Measurements from ENCODE around the gene KSR1. TPM values are rescaled to one million over a fixed set of nuclear protein-coding genes. Genes with fewer than 3 reads are reported as not detected.
A peak's percentile ranks its signal among the peaks of the same experiment; 100 is the strongest.

Gene KSR1
- total and polyA plus RNA-seq, 9 of the 15 experiments (the other 6 are each of a cell fraction or from before 2014, with no cell fraction given) = 1.4 to 51.7 (median 18.4) TPM

DNA sequence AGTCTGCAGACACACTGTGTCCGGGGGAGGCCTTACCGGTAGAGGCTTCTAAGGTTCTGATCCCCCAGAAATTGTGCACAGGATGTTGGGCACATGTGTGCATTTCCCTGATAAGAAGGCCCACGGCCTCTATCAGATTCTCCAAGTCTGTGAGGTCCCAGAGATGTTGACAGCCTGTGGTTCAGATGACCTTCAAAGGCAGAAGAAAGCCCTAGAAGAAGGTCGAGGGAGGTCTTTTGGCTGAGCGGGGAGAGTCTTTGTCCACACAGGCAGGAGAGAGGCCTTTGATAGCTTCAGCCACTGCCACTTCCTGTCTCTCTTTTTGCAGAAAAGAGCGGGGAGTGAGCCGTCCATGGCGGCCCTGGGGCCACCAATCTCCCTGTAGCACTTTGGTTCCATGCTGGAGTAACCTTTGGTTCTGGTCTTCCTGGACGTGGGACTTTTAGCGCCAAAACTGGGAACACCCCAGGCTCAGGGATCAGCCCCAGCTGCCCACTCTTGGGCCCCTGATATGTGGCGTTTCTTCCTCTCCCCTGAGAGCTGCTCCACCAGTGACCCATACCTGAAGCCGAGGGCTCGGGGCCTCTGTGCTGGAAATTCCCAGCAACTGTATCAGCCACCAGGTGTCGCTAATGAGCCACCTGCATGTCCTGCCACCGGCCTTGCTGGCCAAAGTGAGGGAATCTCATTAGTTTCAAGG is 146.6 kb downstream of the KSR1 start (continued):
- TF ChIP-seq ZBTB33 (CRISPR knock-in tag; IDR thresholded peaks at IDR 0.05) (no peak), MITF (IDR thresholded peaks at IDR 0.05) (no peak; the same call in 1 of the 2 replicates), POLR2H (tag; IDR thresholded peaks at IDR 0.05; ENCODE audit: low read depth) (0 out of 2 replicates have a peak, but pooled peaks have one; percentile 37), NR3C1 (CRISPR knock-in tag; IDR thresholded peaks at IDR 0.05) (no peak), HDAC2 (IDR thresholded peaks at IDR 0.05) (peak; percentile 79), GABPB1 (CRISPR knock-in tag; IDR thresholded peaks at IDR 0.05) (no peak), PTRF (tag; IDR thresholded peaks at IDR 0.05) (no peak), ZNF197 (CRISPR knock-in tag; IDR thresholded peaks at IDR 0.05; ENCODE audit: low read depth) (0 out of 2 replicates have a peak, but pooled peaks have one; percentile 68), ZNF3 (CRISPR knock-in tag; IDR thresholded peaks at IDR 0.05) (no peak), ZNF77 (CRISPR knock-in tag; IDR thresholded peaks at IDR 0.05) (no peak), FOXK1 (CRISPR knock-in tag; IDR thresholded peaks at IDR 0.05; ENCODE audit: borderline replicate concordance) (no peak), ZZZ3 (IDR thresholded peaks at IDR 0.05) (no peak), BDP1 (IDR thresholded peaks at IDR 0.05; ENCODE audit: insufficient read depth, insufficient read length) (no peak), PHF20 (IDR thresholded peaks at IDR 0.05; ENCODE audit: partially characterized antibody) (no peak), ZNF282 (CRISPR knock-in tag; IDR thresholded peaks at IDR 0.05) (no peak), NFE2 (IDR thresholded peaks at IDR 0.05; ENCODE audit: low read depth) (0 out of 2 replicates have a peak, but pooled peaks have one; percentile 4)
- TF ChIP-seq, protein P1, sequence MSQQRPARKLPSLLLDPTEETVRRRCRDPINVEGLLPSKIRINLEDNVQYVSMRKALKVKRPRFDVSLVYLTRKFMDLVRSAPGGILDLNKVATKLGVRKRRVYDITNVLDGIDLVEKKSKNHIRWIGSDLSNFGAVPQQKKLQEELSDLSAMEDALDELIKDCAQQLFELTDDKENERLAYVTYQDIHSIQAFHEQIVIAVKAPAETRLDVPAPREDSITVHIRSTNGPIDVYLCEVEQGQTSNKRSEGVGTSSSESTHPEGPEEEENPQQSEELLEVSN (IDR thresholded peaks at IDR 0.05; ENCODE audit: borderline replicate concordance in 1 of 2, extremely low read depth in 1 of 2, insufficient read depth in 1 of 2, insufficient read length in 1 of 2, low read depth in 1 of 2, low read length in 1 of 2, poor library complexity in 1 of 2, severe bottlenecking in 1 of 2) = no peak
- TF ChIP-seq, protein P2, sequence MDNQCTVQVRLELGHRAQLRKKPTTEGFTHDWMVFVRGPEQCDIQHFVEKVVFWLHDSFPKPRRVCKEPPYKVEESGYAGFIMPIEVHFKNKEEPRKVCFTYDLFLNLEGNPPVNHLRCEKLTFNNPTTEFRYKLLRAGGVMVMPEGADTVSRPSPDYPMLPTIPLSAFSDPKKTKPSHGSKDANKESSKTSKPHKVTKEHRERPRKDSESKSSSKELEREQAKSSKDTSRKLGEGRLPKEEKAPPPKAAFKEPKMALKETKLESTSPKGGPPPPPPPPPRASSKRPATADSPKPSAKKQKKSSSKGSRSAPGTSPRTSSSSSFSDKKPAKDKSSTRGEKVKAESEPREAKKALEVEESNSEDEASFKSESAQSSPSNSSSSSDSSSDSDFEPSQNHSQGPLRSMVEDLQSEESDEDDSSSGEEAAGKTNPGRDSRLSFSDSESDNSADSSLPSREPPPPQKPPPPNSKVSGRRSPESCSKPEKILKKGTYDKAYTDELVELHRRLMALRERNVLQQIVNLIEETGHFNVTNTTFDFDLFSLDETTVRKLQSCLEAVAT (IDR thresholded peaks at IDR 0.05) = peak in 1 of 2 experiments; percentile 79; a peak in 2 of 4 replicates
- TF ChIP-seq, protein P3, sequence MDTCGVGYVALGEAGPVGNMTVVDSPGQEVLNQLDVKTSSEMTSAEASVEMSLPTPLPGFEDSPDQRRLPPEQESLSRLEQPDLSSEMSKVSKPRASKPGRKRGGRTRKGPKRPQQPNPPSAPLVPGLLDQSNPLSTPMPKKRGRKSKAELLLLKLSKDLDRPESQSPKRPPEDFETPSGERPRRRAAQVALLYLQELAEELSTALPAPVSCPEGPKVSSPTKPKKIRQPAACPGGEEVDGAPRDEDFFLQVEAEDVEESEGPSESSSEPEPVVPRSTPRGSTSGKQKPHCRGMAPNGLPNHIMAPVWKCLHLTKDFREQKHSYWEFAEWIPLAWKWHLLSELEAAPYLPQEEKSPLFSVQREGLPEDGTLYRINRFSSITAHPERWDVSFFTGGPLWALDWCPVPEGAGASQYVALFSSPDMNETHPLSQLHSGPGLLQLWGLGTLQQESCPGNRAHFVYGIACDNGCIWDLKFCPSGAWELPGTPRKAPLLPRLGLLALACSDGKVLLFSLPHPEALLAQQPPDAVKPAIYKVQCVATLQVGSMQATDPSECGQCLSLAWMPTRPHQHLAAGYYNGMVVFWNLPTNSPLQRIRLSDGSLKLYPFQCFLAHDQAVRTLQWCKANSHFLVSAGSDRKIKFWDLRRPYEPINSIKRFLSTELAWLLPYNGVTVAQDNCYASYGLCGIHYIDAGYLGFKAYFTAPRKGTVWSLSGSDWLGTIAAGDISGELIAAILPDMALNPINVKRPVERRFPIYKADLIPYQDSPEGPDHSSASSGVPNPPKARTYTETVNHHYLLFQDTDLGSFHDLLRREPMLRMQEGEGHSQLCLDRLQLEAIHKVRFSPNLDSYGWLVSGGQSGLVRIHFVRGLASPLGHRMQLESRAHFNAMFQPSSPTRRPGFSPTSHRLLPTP (IDR thresholded peaks at IDR 0.05; ENCODE audit: borderline replicate concordance, extremely low read depth, insufficient read length) = no peak
